K562 (cell line): ENCODE results near the gene VPS35L. TPM values are rescaled to one million over a fixed set of nuclear protein-coding genes. Genes with fewer than 3 reads are reported as not detected.

Source experiments
- ATF2 ChIP-seq: sonication (generic); formaldehyde crosslinking; IDR thresholded peaks from 2 replicates; pipeline ENCODE4 v1.8.1; 2022; ENCODE audit warnings: missing genetic modification reagents
- CBFA2T2 ChIP-seq: fragments of 450-650 bp; conservative IDR thresholded peaks from 2 replicates; pipeline ENCODE4 v1.6.1; 2017; ENCODE audit warnings: mild to moderate bottlenecking
- CC2D1A ChIP-seq: fragments of 450-650 bp; IDR thresholded peaks from 2 replicates; pipeline ENCODE4 v1.6.1; 2017; ENCODE audit warnings: mild to moderate bottlenecking
- CREB1 ChIP-seq, 2 experiments: sonication (generic) in 1 of 2; formaldehyde crosslinking in 1 of 2; IDR thresholded peaks; 2 replicates each; pipeline versions ENCODE4 v1.6.1 to v1.8.0; 2012 to 2022; ENCODE audit warnings: inconsistent platforms in 1 of 2, mild to moderate bottlenecking in 1 of 2, missing genetic modification reagents in 1 of 2, moderate library complexity in 1 of 2
- CTBP1 ChIP-seq: fragments of 450-650 bp; IDR thresholded peaks from 2 replicates; pipeline ENCODE4 v1.6.1; 2016; ENCODE audit warnings: borderline replicate concordance
- CXXC5 ChIP-seq: fragments of 250-450 bp; sonication (Bioruptor Pico); IDR thresholded peaks from 2 replicates; pipeline ENCODE4 v1.8.0; 2022; ENCODE audit warnings: inconsistent platforms, mild to moderate bottlenecking, moderate library complexity
- EP300 ChIP-seq: IDR thresholded peaks from 2 replicates; pipeline ENCODE4 v1.6.1; 2012; ENCODE audit warnings: low read length, improper control_type of control experiment
- HIVEP1 ChIP-seq: fragments of 250-450 bp; sonication (Bioruptor Pico); IDR thresholded peaks from 2 replicates; pipeline ENCODE4 v1.4.0; 2020; ENCODE audit warnings: mild to moderate bottlenecking
- HMGXB4 ChIP-seq: sonication (generic); formaldehyde crosslinking; IDR thresholded peaks from 2 replicates; pipeline ENCODE4 v1.8.1; 2023; ENCODE audit warnings: mild to moderate bottlenecking, missing genetic modification reagents
- KAT7 ChIP-seq: sonication (generic); formaldehyde crosslinking; IDR thresholded peaks from 2 replicates; pipeline ENCODE4 v1.8.0; 2022; ENCODE audit warnings: missing genetic modification reagents, mild to moderate bottlenecking, borderline replicate concordance
- KHSRP ChIP-seq: fragments of 450-650 bp; IDR thresholded peaks from 2 replicates; pipeline ENCODE4 v1.6.1; 2017
- MAFF ChIP-seq: IDR thresholded peaks from 2 replicates; pipeline ENCODE4 v1.6.1; 2012; ENCODE audit warnings: low read length, improper control_type of control experiment
- MYC ChIP-seq, 2 experiments: fragments of 250-450 bp in 1 of 2; sonication (Bioruptor Pico) in 1 of 2; IDR thresholded peaks; 2 replicates each; pipeline versions ENCODE4 v1.5.1 to v1.6.1; 2012 to 2021; ENCODE audit warnings: low read depth in 2 of 2, borderline replicate concordance in 1 of 2, improper control_type of control experiment in 1 of 2, low read length in 1 of 2, mild to moderate bottlenecking in 1 of 2, moderate library complexity in 1 of 2
- RFX1 ChIP-seq: fragments of 450-650 bp; IDR thresholded peaks from 2 replicates; pipeline ENCODE4 v1.6.1; 2016; ENCODE audit warnings: mild to moderate bottlenecking, moderate library complexity
- SRSF3 ChIP-seq: fragments of 200-400 bp; formaldehyde crosslinking; IDR thresholded peaks from 2 replicates; pipeline ENCODE4 v1.6.1; 2016; ENCODE audit warnings: mild to moderate bottlenecking, low read length, moderate library complexity; ENCODE audit not compliant: insufficient read depth
- TBL1XR1 ChIP-seq, 2 experiments: IDR thresholded peaks; 2 replicates each; pipeline ENCODE4 v1.6.1; 2012; ENCODE audit warnings: improper control_type of control experiment in 2 of 2, low read length in 2 of 2, mild to moderate bottlenecking in 1 of 2
- TRIM24 ChIP-seq, 2 experiments: fragments of 450-650 bp; IDR thresholded peaks; 2 replicates each; pipeline ENCODE4 v1.6.1; 2016
- ZBTB1 ChIP-seq: sonication (generic); formaldehyde crosslinking; IDR thresholded peaks from 2 replicates; pipeline ENCODE4 v1.8.1; 2023; ENCODE audit warnings: missing genetic modification reagents, low read depth, mild to moderate bottlenecking, borderline replicate concordance
- ZNF133 ChIP-seq: fragments of 250-450 bp; sonication (Bioruptor Pico); IDR thresholded peaks from 2 replicates; pipeline ENCODE4 v1.4.0; 2020; ENCODE audit warnings: mild to moderate bottlenecking
- ZNF583 ChIP-seq: fragments of 250-450 bp; sonication (Bioruptor Pico); IDR thresholded peaks from 2 replicates; pipeline ENCODE4 v1.4.0; 2020
- polyA plus RNA-seq, 8 experiments: library from polyadenylated mRNA; depleted of rRNA in 4 of 8; stranded (reverse) in 5 of 8; unstranded in 3 of 8; fragments of >200 nt; fragmentation: Nextera tagmentation in 2 of 8; fragmentation: Illumina TruSeq in 1 of 8; extraction: Ambion mirVana in 2 of 8; extraction: Trizol in 1 of 8; gene quantifications; 2 replicates each; pipeline versions ENCODE4 v1.2.1 to v1.2.3, GENCODE V29; 2011 to 2014; ENCODE audit warnings: inconsistent platforms in 1 of 8, missing spikeins in 1 of 8
- total RNA-seq, 7 experiments: library from RNA; depleted of rRNA in 6 of 7; stranded (reverse); fragments of >200 nt in 6 of 7; fragmentation: Illumina TruSeq in 2 of 7; extraction: Trizol in 2 of 7; gene quantifications; 2 replicates each; pipeline versions ENCODE4 v1.2.1 to v1.2.3, GENCODE V29; 2011 to 2021; ENCODE audit warnings: low replicate concordance in 1 of 7
- TF ChIP-seq, protein P1 (sequence below): fragments of 450-650 bp; IDR thresholded peaks from 2 replicates; pipeline ENCODE4 v1.6.1; 2018; ENCODE audit warnings: mild to moderate bottlenecking, low read depth; ENCODE audit not compliant: partially characterized antibody
- TF ChIP-seq, protein P2 (sequence below): fragments of 250-450 bp; sonication (Bioruptor Pico); IDR thresholded peaks from 2 replicates; pipeline ENCODE4 v1.4.0; 2020; ENCODE audit warnings: mild to moderate bottlenecking, moderate library complexity

Gene VPS35L
- total and polyA plus RNA-seq, 9 of the 15 experiments (the other 6 are each of a cell fraction or from before 2014, with no cell fraction given), result 10.2 to 30.4 (median 20.1) TPM

GRCh38 chr16:19521471-19522396, 33.8 kb upstream of the VPS35L start, which contains the start of gene GDE1 (continued):
- TF ChIP-seq HIVEP1 (CRISPR knock-in tag) (no peak), CTBP1 (peak; percentile 80; the same call in 1 of the 2 replicates), ZNF583 (CRISPR knock-in tag) (no peak), CC2D1A (no peak), KAT7 (CRISPR knock-in tag) (peak; percentile 95), ZNF133 (CRISPR knock-in tag) (no peak), TBL1XR1 (IDR thresholded peaks at IDR 0.05; ENCODE audit: low read length in 2 of 2) (peak in 1 of 2 experiments; percentile 14; a peak in 1 of 4 replicates), CBFA2T2 (no peak), MYC (IDR thresholded peaks at IDR 0.05; ENCODE audit: low read depth, low read length) (0 out of 2 replicates have a peak, but pooled peaks have one; percentile 10), MYC (CRISPR knock-in tag; IDR thresholded peaks at IDR 0.05; ENCODE audit: borderline replicate concordance, low read depth) (no peak), EP300 (no peak), CREB1 (IDR thresholded peaks at IDR 0.05) (no peak), CREB1 (CRISPR knock-in tag; IDR thresholded peaks at IDR 0.05) (peak; percentile 71), MAFF (no peak), ZBTB1 (CRISPR knock-in tag) (peak; percentile 33; the same call in 1 of the 2 replicates), ATF2 (CRISPR knock-in tag) (no peak), TRIM24 (IDR thresholded peaks at IDR 0.05) (no peak), KHSRP (no peak), RFX1 (peak; percentile 94), CXXC5 (CRISPR knock-in tag) (peak; percentile 65), HMGXB4 (no peak), SRSF3 (no peak)
- TF ChIP-seq, protein P1, sequence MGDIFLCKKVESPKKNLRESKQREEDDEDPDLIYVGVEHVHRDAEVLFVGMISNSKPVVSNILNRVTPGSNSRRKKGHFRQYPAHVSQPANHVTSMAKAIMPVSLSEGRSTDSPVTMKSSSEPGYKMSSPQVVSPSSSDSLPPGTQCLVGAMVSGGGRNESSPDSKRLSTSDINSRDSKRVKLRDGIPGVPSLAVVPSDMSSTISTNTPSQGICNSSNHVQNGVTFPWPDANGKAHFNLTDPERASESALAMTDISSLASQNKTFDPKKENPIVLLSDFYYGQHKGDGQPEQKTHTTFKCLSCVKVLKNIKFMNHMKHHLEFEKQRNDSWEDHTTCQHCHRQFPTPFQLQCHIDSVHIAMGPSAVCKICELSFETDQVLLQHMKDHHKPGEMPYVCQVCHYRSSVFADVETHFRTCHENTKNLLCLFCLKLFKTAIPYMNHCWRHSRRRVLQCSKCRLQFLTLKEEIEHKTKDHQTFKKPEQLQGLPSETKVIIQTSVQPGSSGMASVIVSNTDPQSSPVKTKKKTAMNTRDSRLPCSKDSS, result no peak
- TF ChIP-seq, protein P2, sequence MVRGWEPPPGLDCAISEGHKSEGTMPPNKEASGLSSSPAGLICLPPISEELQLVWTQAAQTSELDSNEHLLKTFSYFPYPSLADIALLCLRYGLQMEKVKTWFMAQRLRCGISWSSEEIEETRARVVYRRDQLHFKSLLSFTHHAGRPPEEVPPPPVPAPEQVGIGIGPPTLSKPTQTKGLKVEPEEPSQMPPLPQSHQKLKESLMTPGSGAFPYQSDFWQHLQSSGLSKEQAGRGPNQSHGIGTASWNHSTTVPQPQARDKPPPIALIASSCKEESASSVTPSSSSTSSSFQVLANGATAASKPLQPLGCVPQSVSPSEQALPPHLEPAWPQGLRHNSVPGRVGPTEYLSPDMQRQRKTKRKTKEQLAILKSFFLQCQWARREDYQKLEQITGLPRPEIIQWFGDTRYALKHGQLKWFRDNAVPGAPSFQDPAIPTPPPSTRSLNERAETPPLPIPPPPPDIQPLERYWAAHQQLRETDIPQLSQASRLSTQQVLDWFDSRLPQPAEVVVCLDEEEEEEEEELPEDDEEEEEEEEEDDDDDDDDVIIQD, result no peak
